H1 (cell line): Measurements from ENCODE around the gene RBFOX1.

ENCODE experiments used
- BCL11A ChIP-seq, 2 experiments: IDR thresholded peaks; one replicate each; pipeline ENCODE4 v1.6.1; 2011; ENCODE audit warnings: low read depth in 2 of 2, low read length in 2 of 2, mild to moderate bottlenecking in 2 of 2
- CTCF ChIP-seq, 3 experiments: IDR thresholded peaks; 1 replicate in 2 of 3; 2 replicates in 1 of 3; pipeline versions ENCODE4 v1.5.1 to v1.6.1; 2011; ENCODE audit warnings: low read length in 3 of 3, mild to moderate bottlenecking in 3 of 3, inconsistent platforms in 2 of 3, low read depth in 1 of 3, moderate library complexity in 1 of 3; ENCODE audit not compliant: insufficient read depth in 1 of 3; ENCODE audit errors: control extremely low read depth in 1 of 3
- POLR2AphosphoS5 ChIP-seq: IDR thresholded peaks from 2 replicates; pipeline ENCODE4 v1.6.1; 2011; ENCODE audit warnings: low read depth, low read length
- SIN3A ChIP-seq, 2 experiments: IDR thresholded peaks in 1 of 2; conservative IDR thresholded peaks in 1 of 2; 2 replicates each; pipeline ENCODE4 v1.6.1; 2011 to 2012; ENCODE audit warnings: low read length in 2 of 2, improper control_type of control experiment in 1 of 2, low read depth in 1 of 2, mild to moderate bottlenecking in 1 of 2
- SUZ12 ChIP-seq: fragments of 200-600 bp; sonication (generic); IDR thresholded peaks from 2 replicates; pipeline ENCODE4 v1.6.1; 2012; ENCODE audit warnings: mild to moderate bottlenecking, inconsistent platforms, low read length, moderate library complexity, mixed read lengths

DNA sequence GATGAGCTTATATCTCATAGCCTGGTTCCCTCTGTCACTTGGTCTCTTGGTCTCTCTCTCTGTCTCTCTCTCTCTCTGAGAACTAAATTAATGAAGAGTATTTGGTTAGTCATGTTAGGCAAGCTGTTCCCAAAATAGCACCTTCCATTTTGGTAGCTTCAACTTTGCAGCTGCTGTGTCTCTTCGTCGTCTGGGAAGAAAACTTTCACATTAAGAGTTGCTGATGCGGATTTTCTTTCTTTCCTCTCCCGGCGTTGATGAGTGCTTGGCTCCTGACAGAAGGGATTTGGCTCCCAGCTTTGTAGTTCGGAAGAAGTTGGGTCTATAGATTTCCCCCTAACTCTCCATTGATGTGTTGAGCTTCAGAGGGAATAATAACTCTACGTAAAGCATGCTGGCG, at the start of gene RBFOX1:
- TF ChIP-seq SIN3A (conservative IDR thresholded peaks at IDR 0.05 in 1 of 2, IDR thresholded peaks at IDR 0.05 in 1 of 2; ENCODE audit: low read depth in 1 of 2, low read length in 2 of 2) (no peak), POLR2AphosphoS5 (no peak), BCL11A (IDR thresholded peaks at IDR 0.05; ENCODE audit: low read depth in 2 of 2, low read length in 2 of 2) (no peak), CTCF (IDR thresholded peaks at IDR 0.05; ENCODE audit: control extremely low read depth in 1 of 3, insufficient read depth in 1 of 3, low read depth in 1 of 3, low read length in 3 of 3) (no peak), SUZ12 (no peak)
